NCI-H446 treated with DMSO at 0.1 percent for 48 hours (cell line): ENCODE measurements around the gene LSM10.

ENCODE experiments used
- DNase-seq: peaks from one replicate; lab custom pipeline; 2025; lab: John Stamatoyannopoulos, UW

LSM10 gene

DNA sequence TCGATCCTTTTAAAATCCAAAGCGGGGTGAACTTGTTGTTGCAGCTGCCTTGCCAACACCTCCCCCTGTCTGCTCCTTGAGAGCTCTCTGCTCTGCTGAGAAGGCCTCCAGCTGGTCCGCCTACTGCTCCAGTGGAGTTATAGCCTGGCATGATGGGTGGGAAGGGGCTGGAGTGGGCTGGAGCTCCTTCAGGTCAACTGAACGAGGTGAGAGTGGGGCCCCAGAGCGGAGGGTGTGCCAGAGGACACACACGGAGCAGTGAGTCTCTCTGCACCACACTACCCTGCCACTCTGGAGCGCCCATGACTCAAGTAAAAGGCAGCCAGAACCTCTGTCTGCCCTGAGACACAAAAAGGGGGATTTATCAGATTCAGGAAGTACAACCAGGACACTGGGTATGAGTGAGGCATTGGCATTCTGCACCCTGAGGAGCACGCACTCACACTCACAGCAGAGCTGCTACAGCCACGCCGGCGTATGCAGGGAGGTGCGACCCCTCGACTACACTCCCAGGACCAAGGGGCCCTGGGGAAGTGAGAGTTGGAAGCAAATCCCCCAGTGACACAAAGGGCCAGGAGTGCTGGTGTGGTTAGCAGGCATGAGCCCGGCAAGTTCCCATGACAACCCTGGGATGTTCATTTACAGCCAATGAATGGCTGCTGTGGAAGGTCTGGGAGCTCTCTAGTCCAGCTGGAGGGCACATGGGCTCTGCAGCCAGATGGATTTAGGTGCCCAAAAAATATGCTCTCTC is 46.3 kb downstream of the LSM10 start:
- DNase-seq = no peak

DNA sequence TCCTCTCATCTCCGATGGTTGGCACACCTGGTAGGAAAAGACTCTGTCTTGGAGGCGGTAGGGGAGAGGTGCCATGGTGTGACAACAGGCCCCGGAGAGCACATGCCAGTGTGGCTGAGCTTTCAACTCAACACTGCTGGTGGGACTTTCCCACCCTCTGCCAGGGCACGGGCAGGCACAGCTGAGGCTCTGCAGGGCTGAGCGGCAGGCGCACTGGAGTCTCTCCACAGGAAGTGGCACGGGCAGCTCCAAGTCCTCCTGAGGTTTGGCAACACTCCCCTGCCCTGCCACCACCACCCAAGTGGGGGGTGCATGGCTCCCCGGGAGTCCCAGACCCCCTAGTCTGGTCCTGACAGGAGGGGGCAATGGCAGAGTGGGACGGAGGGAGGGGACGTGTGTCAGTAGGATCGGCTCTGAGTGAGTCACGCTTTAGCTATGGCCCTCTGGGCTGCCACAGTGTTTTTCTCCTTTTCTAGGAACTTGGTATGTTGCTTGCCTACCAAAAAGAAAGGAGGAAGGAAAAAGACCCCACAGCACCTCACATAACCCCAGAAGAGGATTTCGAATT is 47.0 kb downstream of the LSM10 start:
- no peak for DNase-seq

DNA sequence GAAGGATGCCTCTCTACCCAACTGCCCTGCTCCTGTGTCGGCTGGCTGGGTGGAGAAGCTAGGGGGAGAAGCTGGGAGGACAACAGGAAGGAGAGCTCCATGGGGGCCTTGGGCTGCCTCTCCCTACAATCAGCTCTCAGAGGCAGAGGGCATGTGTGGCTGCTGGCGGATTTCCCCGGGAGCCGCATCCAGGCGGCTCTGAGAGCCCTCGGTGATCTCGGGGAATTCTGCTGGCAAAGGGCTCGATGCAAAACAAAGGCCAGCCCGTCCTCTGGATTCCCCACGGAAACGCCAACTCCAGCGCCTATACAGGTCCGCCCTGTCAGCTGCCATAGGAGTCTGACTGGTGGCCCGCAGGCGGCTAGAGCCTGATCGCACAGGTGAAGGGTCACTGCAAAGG is 47.9 kb downstream of the LSM10 start:
- no peak for DNase-seq

DNA sequence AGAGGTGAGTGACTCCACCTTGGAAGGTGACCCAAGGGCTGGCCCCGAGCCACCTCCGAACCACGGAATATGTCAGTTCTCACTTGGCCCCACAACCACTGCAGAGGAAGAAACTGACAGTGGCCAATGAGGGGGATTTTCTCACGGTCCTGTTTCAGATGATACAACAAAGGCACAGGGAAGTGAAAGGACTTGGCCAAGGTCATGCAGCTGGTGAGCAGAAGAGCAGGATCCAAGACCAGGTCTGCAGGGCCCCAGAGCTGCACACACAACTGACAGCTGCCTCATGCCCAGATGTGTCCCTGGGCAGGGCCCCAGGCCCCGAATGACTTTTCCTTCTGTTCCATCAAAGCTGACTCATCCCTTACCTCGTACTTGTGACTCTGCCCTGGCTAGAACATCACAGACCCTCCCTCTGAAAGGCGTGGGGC is 48.5 kb downstream of the LSM10 start:
- no peak for DNase-seq

DNA sequence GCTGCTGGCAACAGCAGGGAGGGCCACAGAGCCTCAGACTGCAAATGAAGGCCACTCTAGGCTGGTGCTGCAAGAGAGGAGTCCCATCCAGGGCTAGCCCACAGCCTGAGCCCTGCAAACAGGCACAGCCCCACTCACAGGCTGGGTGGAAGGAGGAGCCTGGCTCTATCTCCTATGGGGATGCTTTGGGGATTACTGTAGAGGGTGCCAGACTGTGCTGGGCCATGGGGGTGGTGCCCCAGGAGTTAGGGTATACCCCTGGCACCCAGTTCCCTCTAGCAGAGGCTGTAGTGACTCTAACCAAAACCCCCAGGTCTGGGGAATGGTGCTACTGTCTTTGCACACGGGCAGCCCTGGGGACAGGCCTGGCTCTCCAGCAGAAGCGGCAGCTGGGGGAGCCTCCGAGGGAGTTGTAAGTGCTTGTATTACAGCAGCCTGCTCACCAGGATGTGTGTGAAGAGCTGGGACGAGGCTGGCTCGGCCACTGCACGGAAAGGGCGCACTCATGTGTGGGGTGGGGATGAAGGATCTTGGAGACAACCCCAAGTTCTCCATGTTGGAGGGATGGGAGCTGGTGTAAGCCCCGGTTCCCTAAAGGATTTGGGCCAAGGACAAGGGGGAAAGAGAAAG is 50.9 kb downstream of the LSM10 start:
- no peak for DNase-seq

DNA sequence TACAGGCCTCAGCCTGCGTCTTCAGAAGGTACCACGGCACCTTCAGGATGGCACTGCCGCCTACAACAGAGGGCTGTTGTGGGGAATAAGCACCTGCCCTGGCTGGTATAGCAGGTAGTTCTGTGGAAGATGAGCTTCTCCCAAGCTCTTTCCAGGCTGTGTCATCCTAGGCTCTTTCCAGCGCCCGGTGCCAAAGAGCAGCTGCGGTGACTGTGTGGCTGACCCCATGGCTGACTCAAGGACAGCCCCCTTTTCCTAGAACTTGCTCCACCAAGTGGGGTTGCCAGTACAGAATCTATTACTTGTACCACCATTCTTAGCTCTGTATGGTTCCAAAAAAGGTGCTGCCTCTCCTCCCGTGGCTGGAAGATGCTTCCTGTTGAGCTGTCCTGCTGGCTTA is 52.4 kb downstream of the LSM10 start:
- no peak for DNase-seq

DNA sequence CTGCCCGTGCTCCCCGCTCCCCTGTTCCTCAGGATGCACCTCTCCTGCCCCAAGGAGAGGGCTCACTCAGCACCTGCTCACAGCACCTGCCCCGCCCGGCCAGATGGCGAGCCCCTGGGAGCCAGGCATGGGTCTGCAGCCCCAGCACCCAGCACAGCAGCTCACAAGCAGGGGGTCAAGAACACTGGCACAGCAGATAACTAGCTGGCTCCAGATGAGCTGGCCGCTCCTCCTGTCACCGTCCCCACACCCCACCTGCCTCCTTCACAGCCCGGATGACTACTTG is 53.4 kb downstream of the LSM10 start:
- DNase-seq = no peak

DNA sequence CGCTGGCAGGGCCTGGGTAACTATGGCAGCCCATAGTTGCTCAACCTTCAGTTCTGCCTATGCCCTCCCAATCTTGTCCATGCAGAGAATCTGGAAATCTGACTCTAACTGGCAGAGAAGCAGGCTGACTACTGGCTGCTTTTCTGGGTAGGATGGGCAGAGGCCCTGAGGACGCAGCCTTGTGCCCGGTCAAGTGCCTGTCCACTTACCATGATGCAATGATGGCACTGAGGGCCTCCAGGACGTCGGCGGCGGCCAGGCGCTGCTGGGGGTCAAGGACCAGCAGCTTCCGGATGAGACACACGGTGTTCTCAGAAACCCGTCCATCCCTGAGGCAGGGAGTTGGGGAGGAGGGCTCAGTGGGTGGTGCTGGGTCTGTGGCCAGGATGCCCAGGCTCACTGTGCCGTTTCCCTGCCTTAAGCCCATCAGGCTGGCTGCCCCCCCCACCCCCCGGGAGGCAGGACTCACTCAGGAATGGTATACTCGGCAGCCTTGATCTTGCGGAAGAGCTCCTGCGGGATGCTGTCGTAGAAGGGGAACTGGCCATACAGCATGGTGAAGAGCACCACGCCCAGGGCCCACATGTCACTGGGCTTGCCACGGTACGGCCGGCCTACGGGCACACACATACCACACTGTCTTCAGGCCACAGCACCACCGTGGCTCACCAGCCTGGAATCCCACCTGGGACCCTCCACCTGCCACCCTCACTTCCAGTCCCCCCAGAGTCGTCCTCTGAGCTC is 53.9 kb downstream of the LSM10 start:
- no peak for DNase-seq
